Osteocyte (in vitro differentiated cells): ENCODE data around the gene PCSK9. TPM values are rescaled to one million over a fixed set of nuclear protein-coding genes. Genes with fewer than 3 reads are reported as not detected.

Source experiments
- DNase-seq: peaks from one replicate; pipeline ENCODE4 v3.0.0; 2021; ENCODE audit warnings: mixed read lengths; ENCODE audit not compliant: unreplicated experiment; ENCODE audit errors: extremely low spot score
- H3K27ac Mint-ChIP-seq: one replicate; pipeline ENCODE4 v1.8.0; 2021; ENCODE audit warnings: mild to moderate bottlenecking, mixed read lengths; ENCODE audit not compliant: unreplicated experiment
- H3K27me3 Mint-ChIP-seq: one replicate; pipeline ENCODE4 v1.8.0; 2021; ENCODE audit warnings: mixed read lengths; ENCODE audit not compliant: unreplicated experiment
- H3K36me3 Mint-ChIP-seq: one replicate; pipeline ENCODE4 v1.8.0; 2021; ENCODE audit warnings: mixed read lengths; ENCODE audit not compliant: unreplicated experiment
- H3K4me1 Mint-ChIP-seq: one replicate; pipeline ENCODE4 v1.8.0; 2021; ENCODE audit warnings: mixed read lengths; ENCODE audit not compliant: unreplicated experiment
- H3K4me3 Mint-ChIP-seq: one replicate; pipeline ENCODE4 v1.8.0; 2021; ENCODE audit warnings: mild to moderate bottlenecking, moderate library complexity, mixed read lengths; ENCODE audit not compliant: unreplicated experiment
- H3K9me3 Mint-ChIP-seq: one replicate; pipeline ENCODE4 v1.8.0; 2021; ENCODE audit warnings: mixed read lengths; ENCODE audit not compliant: unreplicated experiment
- CTCF ChIP-seq: fragments of 200-600 bp; sonication (generic); IDR thresholded peaks from 2 replicates; pipeline ENCODE4 v1.5.0; 2021; ENCODE audit warnings: antibody characterized with exemption, mild to moderate bottlenecking, moderate library complexity
- total RNA-seq: library from RNA; stranded (reverse); gene quantifications from 2 replicates; pipeline ENCODE4 v1.2.1, GENCODE V29; 2021

The PCSK9 gene
- total RNA-seq, 1 donor from 2014 or later, result 2.2 TPM

GRCh38 chr1:55034476-55035133 is 4.7 kb upstream of the PCSK9 start:
- DNase-seq, result no peak
- H3K4me3 Mint-ChIP-seq, result no peak overlapping the region
- peak; percentile 9 for TF ChIP-seq CTCF
- no peaks in the 10 kb centered on the region for H3K9me3 Mint-ChIP-seq
- H3K36me3 Mint-ChIP-seq, result no peaks in the 10 kb centered on the region
- peaks cover 55% of the 10 kb centered on the region for H3K27me3 Mint-ChIP-seq
- H3K4me1 Mint-ChIP-seq, result peaks cover 18% of the 10 kb centered on the region
- H3K27ac Mint-ChIP-seq, result no peak overlapping the region

- H3K4me1 Mint-ChIP-seq, result peaks cover 29% of the 10 kb centered on the region
- H3K27me3 Mint-ChIP-seq, result peaks cover 61% of the 10 kb centered on the region
Measured at GRCh38 chr1:55035904-55036303, 3.4 kb upstream of the PCSK9 start.

GRCh38 chr1:55037733-55038551 is 1.4 kb upstream of the PCSK9 start:
- peaks cover 3% of the 10 kb centered on the region for H3K36me3 Mint-ChIP-seq
- H3K9me3 Mint-ChIP-seq, result no peaks in the 10 kb centered on the region
- no peak overlapping the region for H3K27ac Mint-ChIP-seq
- DNase-seq, result no peak
- peaks cover 29% of the 10 kb centered on the region for H3K4me1 Mint-ChIP-seq
- H3K4me3 Mint-ChIP-seq, result no peak overlapping the region
- TF ChIP-seq CTCF, result no peak
- H3K27me3 Mint-ChIP-seq, result peaks cover 70% of the 10 kb centered on the region

More at GRCh38 chr1:55035904-55036303, 3.4 kb upstream of the PCSK9 start:
- H3K36me3 Mint-ChIP-seq, result no peaks in the 10 kb centered on the region
- no peak overlapping the region for H3K27ac Mint-ChIP-seq
- DNase-seq, result no peak
- H3K4me3 Mint-ChIP-seq, result no peak overlapping the region
- no peak for TF ChIP-seq CTCF
- no peaks in the 10 kb centered on the region for H3K9me3 Mint-ChIP-seq

- Mint-ChIP-seq H3K27ac (no peak overlapping the region), H3K4me1 (peaks cover 29% of the 10 kb centered on the region), H3K27me3 (peaks cover 66% of the 10 kb centered on the region), H3K36me3 (peaks cover 3% of the 10 kb centered on the region), H3K4me3 (no peak overlapping the region), H3K9me3 (no peaks in the 10 kb centered on the region)
- no peak for TF ChIP-seq CTCF
- DNase-seq, result no peak
Measured at GRCh38 chr1:55038552-55038838, 853 bp upstream of the PCSK9 start.

- no peak overlapping the region for H3K27ac Mint-ChIP-seq
- H3K4me3 Mint-ChIP-seq, result peak overlapping the region; percentile 65
- peaks cover 66% of the 10 kb centered on the region for H3K27me3 Mint-ChIP-seq
- peaks cover 3% of the 10 kb centered on the region for H3K36me3 Mint-ChIP-seq
- no peak for DNase-seq
- no peaks in the 10 kb centered on the region for H3K9me3 Mint-ChIP-seq
- H3K4me1 Mint-ChIP-seq, result peaks cover 29% of the 10 kb centered on the region
- TF ChIP-seq CTCF, result no peak
Measured at GRCh38 chr1:55038974-55039341, 390 bp upstream of the PCSK9 start.
